Activated CD8-positive, alpha-beta T cell treated with anti-CD3 and anti-CD28 coated beads for 36 hours (primary cell): ENCODE results near the gene RSAD2. TPM values are rescaled to one million over a fixed set of nuclear protein-coding genes. Genes with fewer than 3 reads are reported as not detected.
"Not testable (repeated sequence)": the region's sequence is repeated elsewhere in the genome, so short reads cannot be mapped to it uniquely, and the experiment has no call there.

Experiments
- ATAC-seq: fragments of 200-7000 bp; cut with Tn5 transposase; one replicate; pipeline ENCODE4 v1.10.0; 2021; ENCODE audit warnings: mild to moderate bottlenecking, moderate library complexity
- CTCF ChIA-PET: fragments of 350-600 bp; sonication (Branson Sonifier 250); formaldehyde crosslinking; loops from one replicate; lab custom pipeline; 2021; ENCODE audit warnings: antibody characterized with exemption; lab: Charles Lee
- POLR2A ChIA-PET: fragments of 350-600 bp; sonication (Branson Sonifier 250); formaldehyde crosslinking; loops from one replicate; lab custom pipeline; 2021; ENCODE audit warnings: antibody characterized with exemption; lab: Charles Lee
- DNase-seq: peaks from one replicate; pipeline ENCODE4 v3.0.0-alpha.2; 2020
- H3K27ac Mint-ChIP-seq: one replicate; pipeline ENCODE4 v1.8.0; 2021; ENCODE audit warnings: mild to moderate bottlenecking, mixed read lengths
- H3K27me3 Mint-ChIP-seq: one replicate; pipeline ENCODE4 v1.8.0; 2021; ENCODE audit warnings: mixed read lengths
- H3K36me3 Mint-ChIP-seq: one replicate; pipeline ENCODE4 v1.8.0; 2021; ENCODE audit warnings: low read depth, mixed read lengths
- H3K4me1 Mint-ChIP-seq: one replicate; pipeline ENCODE4 v1.8.0; 2021; ENCODE audit warnings: low read depth, mixed read lengths
- H3K4me3 Mint-ChIP-seq: one replicate; pipeline ENCODE4 v1.8.0; 2021; ENCODE audit warnings: mild to moderate bottlenecking, moderate library complexity, mixed read lengths
- H3K9me3 Mint-ChIP-seq: one replicate; pipeline ENCODE4 v1.8.0; 2021; ENCODE audit warnings: mixed read lengths
- intact Hi-C: fragments of 100-400 bp; cut with micrococcal nuclease; formaldehyde crosslinking; loops from one replicate; pipeline ENCODE4 v1.10.0; 2022
- total RNA-seq, 2 experiments: library from RNA; stranded (reverse); gene quantifications; one replicate each; pipeline ENCODE4 v1.2.3, GENCODE V29; 2021
- TF ChIP-seq, protein P1 (sequence below): fragments of 200-600 bp; IDR thresholded peaks from one replicate; pipeline ENCODE4 v1.8.0; 2022; ENCODE audit warnings: antibody characterized with exemption, mild to moderate bottlenecking

The RSAD2 gene
- total RNA-seq, 2 experiments from 2014 or later: 2.8 to 3.7 TPM

DNA sequence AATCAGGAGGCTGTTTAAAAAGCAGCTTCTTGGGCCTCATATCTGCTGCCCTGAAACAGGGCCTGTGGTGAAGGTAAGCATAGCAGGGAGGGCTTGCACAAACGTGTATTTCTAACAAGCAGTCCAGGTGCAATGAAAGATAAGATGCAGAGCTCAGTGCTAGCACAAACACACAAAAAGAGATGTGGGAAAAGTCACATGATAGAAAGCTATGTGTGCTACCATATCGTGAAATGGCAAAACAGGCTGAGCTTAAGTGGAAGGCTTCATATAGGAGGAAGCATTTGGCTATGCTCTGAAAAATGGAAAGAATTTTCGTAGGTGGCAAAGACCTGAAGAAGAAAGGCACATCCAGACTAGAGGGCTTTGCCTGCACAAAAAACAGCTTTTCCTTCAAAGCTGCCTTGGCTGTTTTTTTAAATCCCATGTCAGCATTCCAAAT lies 10.2 kb downstream of the RSAD2 start:
- Mint-ChIP-seq H3K4me3 (no peak overlapping the region), H3K9me3 (no peaks in the 10 kb centered on the region), H3K36me3 (no peaks in the 10 kb centered on the region), H3K27me3 (no peaks in the 10 kb centered on the region), H3K27ac (no peak overlapping the region), H3K4me1 (no peaks in the 10 kb centered on the region)
- CTCF ChIA-PET: interaction anchor here (0.6 to 2.4 kb wide), 10 partner anchors 8 to 156 kb away, joined by 3 to 23 read pairs (median 4); no protein-coding TSS in a partner anchor
- ATAC-seq: no peak
- intact Hi-C loops: no loop called here
- TF ChIP-seq, protein P1, sequence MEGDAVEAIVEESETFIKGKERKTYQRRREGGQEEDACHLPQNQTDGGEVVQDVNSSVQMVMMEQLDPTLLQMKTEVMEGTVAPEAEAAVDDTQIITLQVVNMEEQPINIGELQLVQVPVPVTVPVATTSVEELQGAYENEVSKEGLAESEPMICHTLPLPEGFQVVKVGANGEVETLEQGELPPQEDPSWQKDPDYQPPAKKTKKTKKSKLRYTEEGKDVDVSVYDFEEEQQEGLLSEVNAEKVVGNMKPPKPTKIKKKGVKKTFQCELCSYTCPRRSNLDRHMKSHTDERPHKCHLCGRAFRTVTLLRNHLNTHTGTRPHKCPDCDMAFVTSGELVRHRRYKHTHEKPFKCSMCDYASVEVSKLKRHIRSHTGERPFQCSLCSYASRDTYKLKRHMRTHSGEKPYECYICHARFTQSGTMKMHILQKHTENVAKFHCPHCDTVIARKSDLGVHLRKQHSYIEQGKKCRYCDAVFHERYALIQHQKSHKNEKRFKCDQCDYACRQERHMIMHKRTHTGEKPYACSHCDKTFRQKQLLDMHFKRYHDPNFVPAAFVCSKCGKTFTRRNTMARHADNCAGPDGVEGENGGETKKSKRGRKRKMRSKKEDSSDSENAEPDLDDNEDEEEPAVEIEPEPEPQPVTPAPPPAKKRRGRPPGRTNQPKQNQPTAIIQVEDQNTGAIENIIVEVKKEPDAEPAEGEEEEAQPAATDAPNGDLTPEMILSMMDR: no peak
- POLR2A ChIA-PET: interaction anchor here (1.1 kb wide), 1 partner anchor 46 kb away, joined by 3 read pairs; no protein-coding TSS in a partner anchor
- DNase-seq: no peak

DNA sequence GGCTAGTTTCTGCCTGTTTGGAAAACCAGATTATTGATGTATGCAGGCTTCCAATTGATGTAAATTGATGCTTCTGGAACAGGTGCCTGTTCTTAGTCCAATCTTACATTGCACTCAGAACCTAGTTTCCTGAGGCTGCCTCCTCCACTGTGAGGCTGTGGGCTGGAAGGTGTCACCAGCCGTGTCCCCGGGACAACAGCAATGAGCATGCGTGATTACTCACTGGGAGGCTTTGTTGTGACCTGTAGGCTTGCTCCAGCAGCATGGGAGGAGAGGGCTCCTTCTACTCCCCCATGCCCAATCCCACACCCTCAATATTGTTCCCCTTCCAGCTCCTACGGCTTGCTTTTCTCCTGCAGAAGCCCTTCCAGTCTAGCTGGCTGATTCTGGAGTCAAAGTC lies 11.1 kb downstream of the RSAD2 start:
- ATAC-seq (no peak), DNase-seq (no peak)
- POLR2A ChIA-PET: interaction anchor here (1.1 kb wide), 1 partner anchor 47 kb away, joined by 3 read pairs; no protein-coding TSS in a partner anchor
- TF ChIP-seq, protein P1: no peak
- intact Hi-C loops: no loop called here
- Mint-ChIP-seq H3K4me1 (no peaks in the 10 kb centered on the region), H3K4me3 (no peak overlapping the region), H3K27ac (no peak overlapping the region), H3K9me3 (no peaks in the 10 kb centered on the region), H3K27me3 (no peaks in the 10 kb centered on the region), H3K36me3 (no peaks in the 10 kb centered on the region)
- CTCF ChIA-PET: interaction anchor here (0.9 to 2.4 kb wide), 6 partner anchors 7 to 155 kb away, joined by 3 to 23 read pairs (median 4); no protein-coding TSS in a partner anchor

DNA sequence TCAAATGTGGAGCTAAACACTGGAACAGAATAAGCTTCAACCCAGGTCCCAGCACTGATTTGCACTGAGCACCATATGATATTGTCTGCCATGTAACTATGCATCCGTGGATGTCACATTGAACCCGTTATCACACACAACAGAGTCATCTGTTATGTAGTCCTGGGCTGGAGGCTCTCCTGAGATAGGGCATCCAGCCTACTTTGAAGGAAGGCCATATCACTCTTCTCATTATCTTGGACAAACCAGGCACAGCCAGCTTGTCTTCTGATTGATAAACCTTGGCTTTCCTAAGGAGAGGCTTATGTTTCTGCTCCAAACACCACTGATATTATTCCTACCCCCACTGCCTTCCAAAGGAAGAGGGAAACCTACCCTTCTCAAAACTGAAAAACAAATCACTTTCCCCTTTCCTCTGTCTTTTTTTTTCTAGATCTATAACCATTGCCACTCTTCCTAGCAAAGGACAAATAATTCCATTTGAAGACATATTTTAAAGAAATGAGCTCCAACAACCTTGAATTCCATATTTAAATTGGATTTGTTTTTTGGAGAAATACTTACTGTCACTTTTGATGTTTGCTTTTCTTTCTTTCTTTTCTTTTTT lies 16.4 kb downstream of the RSAD2 start:
- H3K4me1 Mint-ChIP-seq: peaks cover 7% of the 10 kb centered on the region
- ChIA-PET CTCF (interaction anchor here (1.0 to 6.2 kb wide), 7 partner anchors 9 to 150 kb away, joined by 3 to 80 read pairs (median 33); partner anchors contain the start of genes CMPK2, RNF144A and RSAD2), POLR2A (interaction anchor here (0.6 to 0.9 kb wide), 2 partner anchors 13 to 28 kb away, joined by 3 read pairs; partner anchors contain the start of gene CMPK2)
- no peak overlapping the region for H3K27ac Mint-ChIP-seq
- no peaks in the 10 kb centered on the region for H3K36me3 Mint-ChIP-seq
- H3K27me3 Mint-ChIP-seq: no peaks in the 10 kb centered on the region
- intact Hi-C loops: no loop called here
- no peaks in the 10 kb centered on the region for H3K9me3 Mint-ChIP-seq
- H3K4me3 Mint-ChIP-seq: no peak overlapping the region
- DNase-seq (no peak), ATAC-seq (no peak)
- TF ChIP-seq, protein P1: no peak

DNA sequence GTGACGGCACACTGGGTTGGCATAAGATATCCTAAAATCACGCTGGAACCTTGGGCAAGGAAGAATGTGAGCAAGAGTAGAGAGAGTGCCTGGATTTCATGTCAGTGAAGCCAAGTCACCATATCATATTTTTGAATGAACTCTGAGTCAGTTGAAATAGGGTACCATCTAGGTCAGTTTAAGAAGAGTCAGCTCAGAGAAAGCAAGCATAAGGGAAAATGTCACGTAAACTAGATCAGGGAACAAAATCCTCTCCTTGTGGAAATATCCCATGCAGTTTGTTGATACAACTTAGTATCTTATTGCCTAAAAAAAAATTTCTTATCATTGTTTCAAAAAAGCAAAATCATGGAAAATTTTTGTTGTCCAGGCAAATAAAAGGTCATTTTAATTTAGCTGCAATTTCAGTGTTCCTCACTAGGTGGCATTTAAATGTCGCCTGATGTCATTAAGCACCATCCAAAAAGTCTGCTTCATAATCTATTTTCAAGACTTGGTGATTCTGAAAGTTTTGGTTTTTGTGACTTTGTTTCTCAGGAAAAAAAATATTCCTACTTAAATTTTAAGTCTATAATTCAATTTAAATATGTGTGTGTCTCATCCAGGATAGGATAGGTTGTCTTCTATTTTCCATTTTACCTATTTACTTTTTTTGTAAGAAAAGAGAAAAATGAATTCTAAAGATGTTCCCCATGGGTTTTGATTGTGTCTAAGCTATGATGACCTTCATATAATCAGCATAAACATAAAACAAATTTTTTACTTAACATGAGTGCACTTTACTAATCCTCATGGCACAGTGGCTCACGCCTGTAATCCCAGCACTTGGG lies 19.6 kb downstream of the RSAD2 start:
- H3K4me3 Mint-ChIP-seq: no peak overlapping the region
- ChIA-PET POLR2A (interaction anchor here (0.6 to 2.3 kb wide), 5 partner anchors 9 to 148 kb away, joined by 3 to 8 read pairs (median 4); no protein-coding TSS in a partner anchor), CTCF (interaction anchor here (0.7 to 6.2 kb wide), 41 partner anchors 10 to 200 kb away, joined by 3 to 80 read pairs (median 5); partner anchors contain the start of genes CMPK2, RNF144A and RSAD2)
- H3K27ac Mint-ChIP-seq: peak overlapping the region; percentile 4
- peaks cover 10% of the 10 kb centered on the region for H3K9me3 Mint-ChIP-seq
- peaks cover 7% of the 10 kb centered on the region for H3K4me1 Mint-ChIP-seq
- H3K36me3 Mint-ChIP-seq: peaks cover 3% of the 10 kb centered on the region
- no peaks in the 10 kb centered on the region for H3K27me3 Mint-ChIP-seq
- ATAC-seq (peak; percentile 72), DNase-seq (no peak)
- TF ChIP-seq, protein P1: peak; percentile 89
- intact Hi-C loops: loop anchor here (1.0 kb wide), 1 partner anchor 147 kb away; no protein-coding TSS in a partner anchor

DNA sequence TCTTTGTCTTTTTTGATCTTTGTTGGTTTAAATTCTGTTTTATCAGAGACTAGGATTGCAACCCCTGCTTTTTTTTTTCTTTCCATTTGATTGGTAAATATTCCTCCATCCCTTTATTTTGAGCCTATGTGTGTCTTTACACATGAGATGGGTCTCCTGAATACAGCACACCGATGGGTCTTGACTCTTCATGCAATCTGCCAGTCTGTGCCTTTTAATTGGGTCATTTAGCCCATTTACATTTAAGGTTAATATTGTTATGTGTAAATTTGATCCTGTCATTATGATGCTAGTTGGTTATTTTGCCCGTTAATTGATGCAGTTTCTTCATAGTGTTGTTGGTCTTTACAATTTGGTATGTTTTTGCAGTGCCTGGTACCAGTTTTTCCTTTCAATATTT lies 25.0 kb downstream of the RSAD2 start:
- H3K27me3 Mint-ChIP-seq, DNase-seq, ATAC-seq, intact Hi-C loops, H3K27ac Mint-ChIP-seq, H3K4me3 Mint-ChIP-seq: not testable (repeated sequence)
- ChIA-PET POLR2A (interaction anchor here (1.1 kb wide), 1 partner anchor 15 kb away, joined by 3 read pairs; no protein-coding TSS in a partner anchor), CTCF (interaction anchor here (1.7 kb wide), 1 partner anchor 15 kb away, joined by 6 read pairs; the partner anchor contains the start of gene RNF144A)
- Mint-ChIP-seq H3K9me3 (peaks cover 27% of the 10 kb centered on the region), H3K36me3 (peaks cover 38% of the 10 kb centered on the region), H3K4me1 (peaks cover 23% of the 10 kb centered on the region)
